ENCODE results near the gene PEX14. TPM values are rescaled to one million over a fixed set of nuclear protein-coding genes. Genes with fewer than 3 reads are reported as not detected.

Gene PEX14
- total RNA-seq, 3 donors from 2014 or later = 12.5 to 16.1 (median 14.8) TPM

DNA sequence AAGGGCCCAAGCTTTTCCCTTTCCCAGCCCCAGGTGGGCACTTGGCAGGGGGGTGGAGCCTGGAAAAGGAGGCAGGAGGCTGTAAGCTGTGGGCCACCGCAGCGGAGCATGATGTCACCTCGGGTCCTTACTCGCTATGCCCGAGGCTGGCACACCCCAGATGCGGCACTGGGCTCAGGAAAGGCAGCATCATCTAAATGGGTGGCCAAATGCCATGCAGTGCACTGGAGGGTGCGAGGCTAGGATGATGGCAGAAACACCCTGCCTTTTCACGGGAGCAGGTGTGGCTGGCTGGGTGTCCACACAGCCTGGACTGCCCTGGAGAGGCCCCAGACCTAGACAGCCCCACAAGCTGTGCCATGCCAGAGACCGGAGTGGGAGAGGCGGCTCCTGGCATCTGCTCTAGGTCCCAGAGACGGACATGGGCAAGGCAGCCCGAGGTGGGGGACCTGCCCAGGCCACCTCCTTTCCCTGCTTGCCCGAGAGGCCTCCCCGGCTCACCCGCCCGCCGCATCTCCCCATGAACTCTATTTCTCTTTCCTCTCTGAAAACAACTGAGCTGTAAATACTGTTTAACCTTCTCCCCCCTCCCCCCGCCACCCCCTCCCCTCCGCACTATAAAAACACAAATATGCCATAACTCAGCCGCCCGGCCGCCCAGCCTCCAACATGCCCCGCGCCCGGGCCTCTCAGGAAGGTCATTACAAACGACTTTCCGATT lies 197.0 kb downstream of the PEX14 start:
- Histone ChIP-seq H3K4me1 (peaks cover 5 to 11% of the 10 kb centered on the region in 2 donors), H3K36me3 (no peaks in the 10 kb centered on the region), H3K27me3 (no peaks in the 10 kb centered on the region)

DNA sequence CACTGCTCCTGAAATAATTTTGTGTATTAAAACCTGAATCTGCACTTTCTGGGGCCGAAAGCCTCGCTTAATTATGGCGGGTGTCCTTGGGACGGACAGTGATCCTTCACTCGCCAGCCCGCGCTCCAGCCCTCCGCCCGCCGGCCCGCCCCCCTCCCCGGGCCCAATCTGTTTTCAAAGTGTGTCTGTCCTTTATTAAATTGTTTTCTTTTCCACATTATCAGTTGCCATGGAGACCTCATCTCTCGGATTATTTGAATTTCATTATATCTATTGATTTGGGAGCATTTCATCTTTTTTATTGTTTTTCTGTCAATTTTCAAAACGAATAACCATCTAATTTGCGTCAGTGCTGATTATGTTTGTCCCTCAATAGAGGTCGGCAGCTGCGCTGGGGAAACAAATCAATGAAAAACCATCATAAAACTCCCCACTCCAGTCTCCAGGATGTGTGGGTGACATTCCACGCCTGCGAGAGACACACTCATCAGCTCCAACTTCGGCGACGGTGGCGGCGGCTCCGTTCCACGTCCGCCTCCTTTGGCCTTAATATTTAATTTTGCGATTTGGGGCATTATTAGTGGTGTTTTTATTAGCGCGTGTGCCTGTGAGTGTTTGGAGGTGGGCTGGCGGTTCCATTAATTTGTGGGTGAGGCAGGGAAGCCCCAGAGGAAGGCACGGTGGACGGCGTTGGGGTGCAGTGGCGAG lies 197.7 kb downstream of the PEX14 start:
- TF ChIP-seq POLR2AphosphoS5 (IDR thresholded peaks at IDR 0.05) = no peak
- TF ChIP-seq POLR2A (IDR thresholded peaks at IDR 0.05) = no peak
- TF ChIP-seq, protein P1, sequence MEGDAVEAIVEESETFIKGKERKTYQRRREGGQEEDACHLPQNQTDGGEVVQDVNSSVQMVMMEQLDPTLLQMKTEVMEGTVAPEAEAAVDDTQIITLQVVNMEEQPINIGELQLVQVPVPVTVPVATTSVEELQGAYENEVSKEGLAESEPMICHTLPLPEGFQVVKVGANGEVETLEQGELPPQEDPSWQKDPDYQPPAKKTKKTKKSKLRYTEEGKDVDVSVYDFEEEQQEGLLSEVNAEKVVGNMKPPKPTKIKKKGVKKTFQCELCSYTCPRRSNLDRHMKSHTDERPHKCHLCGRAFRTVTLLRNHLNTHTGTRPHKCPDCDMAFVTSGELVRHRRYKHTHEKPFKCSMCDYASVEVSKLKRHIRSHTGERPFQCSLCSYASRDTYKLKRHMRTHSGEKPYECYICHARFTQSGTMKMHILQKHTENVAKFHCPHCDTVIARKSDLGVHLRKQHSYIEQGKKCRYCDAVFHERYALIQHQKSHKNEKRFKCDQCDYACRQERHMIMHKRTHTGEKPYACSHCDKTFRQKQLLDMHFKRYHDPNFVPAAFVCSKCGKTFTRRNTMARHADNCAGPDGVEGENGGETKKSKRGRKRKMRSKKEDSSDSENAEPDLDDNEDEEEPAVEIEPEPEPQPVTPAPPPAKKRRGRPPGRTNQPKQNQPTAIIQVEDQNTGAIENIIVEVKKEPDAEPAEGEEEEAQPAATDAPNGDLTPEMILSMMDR (IDR thresholded peaks at IDR 0.05) = no peak
- Histone ChIP-seq H3K36me3 (no peaks in the 10 kb centered on the region), H3K27me3 (no peaks in the 10 kb centered on the region), H3K4me1 (peaks cover 5 to 17% of the 10 kb centered on the region in 2 donors), H3K27ac (no peak overlapping the region), H3K4me3 (no peak overlapping the region), H3K9me3 (no peaks in the 10 kb centered on the region)
- no peak for DNase-seq (ENCODE audit: low spot score in 2 of 2)
- intact Hi-C loops (cut with DNase I; ENCODE audit: low total_unique reads) = loop anchor here (10.0 kb wide), 1 partner anchor 192 kb away; no protein-coding TSS in a partner anchor

More for the DNA sequence above, 197.0 kb downstream of the PEX14 start:
- Histone ChIP-seq H3K4me3 (no peak overlapping the region), H3K9me3 (no peaks in the 10 kb centered on the region), H3K27ac (peak overlapping the region in 1 of 2 donors; percentile 80)
- TF ChIP-seq POLR2AphosphoS5 (IDR thresholded peaks at IDR 0.05) (no peak), POLR2A (IDR thresholded peaks at IDR 0.05) (no peak)
- TF ChIP-seq, protein P1 (IDR thresholded peaks at IDR 0.05) = no peak
- intact Hi-C loops (cut with DNase I; ENCODE audit: low total_unique reads) = loop anchor here (10.0 kb wide), 1 partner anchor 193 kb away; no protein-coding TSS in a partner anchor
- no peak for DNase-seq (ENCODE audit: low spot score in 2 of 2)

DNA sequence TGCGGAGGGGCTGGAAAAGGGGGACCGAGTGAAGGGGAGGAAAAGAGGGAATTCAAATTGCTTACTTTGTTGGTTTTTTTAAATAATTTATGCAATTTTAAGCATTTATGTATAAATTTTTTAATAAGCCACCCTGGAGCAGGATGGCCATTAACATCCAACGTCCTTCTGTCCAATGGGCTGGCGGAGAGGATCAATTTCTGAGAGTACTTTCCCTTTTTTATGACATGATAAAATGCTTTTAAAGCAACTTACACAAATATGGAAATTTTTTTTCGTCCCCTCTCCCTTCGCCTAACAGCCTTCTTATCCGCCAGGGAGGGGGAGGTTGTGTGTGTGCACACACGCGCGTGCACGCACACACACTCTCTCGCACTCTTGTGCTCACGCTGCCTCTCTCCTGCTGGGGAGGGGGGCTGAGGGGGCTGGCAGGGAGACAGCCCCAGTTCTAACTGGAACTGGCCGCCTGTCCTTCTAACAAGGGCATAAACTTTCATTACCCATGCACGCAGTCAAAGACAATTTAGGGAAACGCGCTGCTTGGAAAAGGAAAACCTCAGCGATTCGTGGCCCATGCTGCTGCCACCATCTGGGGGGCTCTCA lies 198.5 kb downstream of the PEX14 start:
- intact Hi-C loops (cut with DNase I; ENCODE audit: low total_unique reads) = loop anchor here (10.0 kb wide), 1 partner anchor 192 kb away; no protein-coding TSS in a partner anchor
- TF ChIP-seq, protein P1 (IDR thresholded peaks at IDR 0.05) = no peak
- TF ChIP-seq POLR2A (IDR thresholded peaks at IDR 0.05) = no peak
- TF ChIP-seq POLR2AphosphoS5 (IDR thresholded peaks at IDR 0.05) = no peak
- Histone ChIP-seq H3K27ac (no peak overlapping the region), H3K36me3 (no peaks in the 10 kb centered on the region), H3K4me1 (peaks cover 5 to 16% of the 10 kb centered on the region in 2 donors), H3K27me3 (no peaks in the 10 kb centered on the region), H3K9me3 (no peaks in the 10 kb centered on the region), H3K4me3 (no peak overlapping the region)
- DNase-seq (ENCODE audit: low spot score in 2 of 2) = no peak

DNA sequence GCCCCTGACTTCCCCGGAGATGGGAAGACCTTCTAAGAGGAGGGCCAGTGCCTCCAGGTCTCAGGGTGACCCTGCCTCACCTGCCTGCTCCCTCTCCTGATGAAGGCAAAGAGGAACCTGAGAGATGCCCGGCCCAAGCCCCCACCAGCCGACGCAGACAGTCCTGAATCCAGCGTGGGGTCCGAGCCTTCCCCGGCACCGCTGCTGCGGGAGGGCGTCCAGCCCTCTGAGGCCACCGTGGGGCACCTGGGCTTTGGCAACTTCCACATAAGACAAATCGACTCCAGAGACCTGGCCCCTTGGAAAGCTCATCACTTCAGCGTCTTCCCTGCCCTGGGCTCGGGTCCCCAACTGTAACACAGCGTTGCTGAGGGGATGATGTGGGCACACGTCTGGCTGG lies 199.5 kb downstream of the PEX14 start:
- no peak for DNase-seq (ENCODE audit: low spot score in 2 of 2)
- intact Hi-C loops (cut with DNase I; ENCODE audit: low total_unique reads) = loop anchor here (10.0 kb wide), 1 partner anchor 191 kb away; no protein-coding TSS in a partner anchor
- no peak overlapping the region for H3K4me3 ChIP-seq
- H3K9me3 ChIP-seq = no peaks in the 10 kb centered on the region
- TF ChIP-seq, protein P1 (IDR thresholded peaks at IDR 0.05) = no peak
- H3K4me1 ChIP-seq = peaks cover 7% of the 10 kb centered on the region in 2 donors
- H3K27ac ChIP-seq = peak overlapping the region; percentile 66 to 93
- H3K36me3 ChIP-seq = no peaks in the 10 kb centered on the region
- no peaks in the 10 kb centered on the region for H3K27me3 ChIP-seq

All from breast epithelium (tissue), 4 donors.